HepG2 (cell line): ENCODE data around the gene MORF4L1. TPM values are rescaled to one million over a fixed set of nuclear protein-coding genes. Genes with fewer than 3 reads are reported as not detected.
"Not testable (repeated sequence)": the region's sequence is repeated elsewhere in the genome, so short reads cannot be mapped to it uniquely, and the experiment has no call there.

ENCODE experiments used
- ADNP ChIP-seq: sonication (generic); formaldehyde crosslinking; IDR thresholded peaks from 2 replicates; pipeline ENCODE4 v1.4.0; 2020; ENCODE audit warnings: missing genetic modification reagents
- ATF1 ChIP-seq: IDR thresholded peaks from 2 replicates; pipeline ENCODE4 v1.6.1; 2016; ENCODE audit warnings: mild to moderate bottlenecking, control low read depth
- DMAP1 ChIP-seq: IDR thresholded peaks from 2 replicates; pipeline ENCODE4 v1.6.1; 2016
- DRAP1 ChIP-seq: IDR thresholded peaks from 2 replicates; pipeline ENCODE4 v1.6.1; 2016; ENCODE audit warnings: missing genetic modification reagents, missing compliant biosample characterization
- HMGXB4 ChIP-seq, 2 experiments: sonication (generic) in 1 of 2; formaldehyde crosslinking in 1 of 2; IDR thresholded peaks; 2 replicates each; pipeline versions ENCODE4 v1.4.0 to v1.6.1; 2018 to 2020; ENCODE audit warnings: missing genetic modification reagents in 2 of 2, borderline replicate concordance in 1 of 2, low read depth in 1 of 2, mild to moderate bottlenecking in 1 of 2, missing biosample characterization in 1 of 2
- HNF4A ChIP-seq: sonication (generic); formaldehyde crosslinking; IDR thresholded peaks from 2 replicates; pipeline ENCODE4 v1.4.0; 2020; ENCODE audit warnings: missing genetic modification reagents
- SALL1 ChIP-seq: sonication (generic); formaldehyde crosslinking; IDR thresholded peaks from 2 replicates; pipeline ENCODE4 v1.8.0; 2022; ENCODE audit warnings: mild to moderate bottlenecking, missing genetic modification reagents
- SOX5 ChIP-seq: IDR thresholded peaks from 2 replicates; pipeline ENCODE4 v1.6.1; 2016; ENCODE audit warnings: borderline replicate concordance
- TEAD3 ChIP-seq: optimal IDR thresholded peaks from 2 replicates; pipeline ENCODE3; 2016; ENCODE audit warnings: borderline replicate concordance
- THAP11 ChIP-seq: IDR thresholded peaks from 2 replicates; pipeline ENCODE4 v1.6.1; 2016; ENCODE audit warnings: missing biosample characterization, missing genetic modification reagents
- ZBTB40 ChIP-seq, 2 experiments: fragments of 450-650 bp in 1 of 2; sonication (generic) in 1 of 2; formaldehyde crosslinking in 1 of 2; IDR thresholded peaks; 2 replicates each; pipeline versions ENCODE4 v1.6.1 to v1.8.0; 2016 to 2022; ENCODE audit warnings: antibody characterized with exemption in 1 of 2, mild to moderate bottlenecking in 1 of 2, missing genetic modification reagents in 1 of 2
- ZFP91 ChIP-seq: sonication (generic); formaldehyde crosslinking; IDR thresholded peaks from 2 replicates; pipeline ENCODE4 v1.9.0; 2022; ENCODE audit warnings: missing genetic modification reagents, mild to moderate bottlenecking, borderline replicate concordance
- polyA plus RNA-seq, 8 experiments: library from polyadenylated mRNA; depleted of rRNA in 3 of 8; stranded (reverse) in 7 of 8; unstranded in 1 of 8; fragments of >200 nt; fragmentation: Illumina TruSeq in 4 of 8; extraction: Trizol in 4 of 8; gene quantifications; 2 replicates each; pipeline versions ENCODE4 v1.2.1 to v1.2.3, GENCODE V29; 2011 to 2016; ENCODE audit warnings: low read depth in 4 of 8, missing spikeins in 1 of 8, mixed read lengths in 1 of 8; ENCODE audit not compliant: insufficient read depth in 1 of 8
- total RNA-seq, 5 experiments: library from RNA; depleted of rRNA; stranded (reverse); fragments of >200 nt; fragmentation: Illumina TruSeq; extraction: Trizol; gene quantifications; 2 replicates each; pipeline ENCODE4 v1.2.3, GENCODE V29; 2016; ENCODE audit warnings: low read depth in 1 of 5

The MORF4L1 gene
- total and polyA plus RNA-seq, 2 of the 13 experiments (the other 11 are each of a cell fraction or from before 2014, with no cell fraction given) = 218 to 219 TPM

GRCh38 chr15:78871483-78872127 is 1.1 kb upstream of the MORF4L1 start (continued):
- TF ChIP-seq ZBTB40 (IDR thresholded peaks at IDR 0.05) = not testable (repeated sequence)
- TF ChIP-seq ZBTB40 (CRISPR knock-in tag; IDR thresholded peaks at IDR 0.05) (peak; percentile 54; the same call in 1 of the 2 replicates), TEAD3 (CRISPR knock-in tag) (peak; percentile 30), ZFP91 (CRISPR knock-in tag) (0 out of 2 replicates have a peak, but pooled peaks have one; percentile 29), SOX5 (peak; percentile 36; the same call in 1 of the 2 replicates), ADNP (CRISPR knock-in tag) (0 out of 2 replicates have a peak, but pooled peaks have one; percentile 24), HMGXB4 (CRISPR knock-in tag; IDR thresholded peaks at IDR 0.05; ENCODE audit: borderline replicate concordance in 1 of 2, low read depth in 1 of 2) (peak in 1 of 2 experiments; percentile 50; a peak in 1 of 4 replicates), DMAP1 (CRISPR knock-in tag) (0 out of 2 replicates have a peak, but pooled peaks have one; percentile 7), THAP11 (CRISPR knock-in tag) (peak; percentile 15; the same call in 1 of the 2 replicates), ATF1 (peak; percentile 28; the same call in 1 of the 2 replicates), SALL1 (CRISPR knock-in tag) (peak; percentile 45), HNF4A (CRISPR knock-in tag) (peak; percentile 75), DRAP1 (peak; percentile 14; the same call in 1 of the 2 replicates)
